Suprapubic skin (tissue), 3 donors: Measurements from ENCODE around the gene SMIM1.

ENCODE experiments used
- EP300 ChIP-seq: sonication (generic); formaldehyde crosslinking; IDR thresholded peaks from one replicate; pipeline ENCODE4 v1.6.1; 2017; ENCODE audit warnings: antibody characterized with exemption
- TF ChIP-seq, protein P1 (sequence below), 2 donors: fragments of 200-600 bp in 1 of 2; fragments of 450-650 bp in 1 of 2; sonication (generic) in 1 of 2; IDR thresholded peaks; one replicate each; pipeline ENCODE4 v1.5.1; 2016 to 2019; ENCODE audit warnings: antibody characterized with exemption in 2 of 2, mild to moderate bottlenecking in 1 of 2, moderate library complexity in 1 of 2

DNA sequence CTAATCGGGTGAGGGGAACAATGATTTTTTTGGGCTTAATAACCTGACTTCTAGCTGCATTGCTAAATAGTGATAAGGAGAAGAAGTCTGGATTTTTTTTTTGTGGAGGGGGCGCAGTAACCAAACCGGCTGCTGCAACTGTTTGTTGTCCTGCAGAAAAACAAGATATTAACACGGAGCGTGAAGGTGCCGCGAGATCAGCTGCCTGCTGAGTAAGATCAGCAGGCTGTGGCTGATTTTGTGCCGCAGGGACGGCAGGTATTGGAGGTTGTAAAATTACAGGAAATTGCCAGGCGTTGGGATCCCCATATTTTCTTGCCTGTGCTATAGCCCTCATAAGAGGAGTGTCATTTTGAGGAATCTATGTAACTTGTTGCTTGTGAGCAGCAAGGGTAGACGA lies 32.5 kb downstream of the SMIM1 start:
- TF ChIP-seq, protein P1, sequence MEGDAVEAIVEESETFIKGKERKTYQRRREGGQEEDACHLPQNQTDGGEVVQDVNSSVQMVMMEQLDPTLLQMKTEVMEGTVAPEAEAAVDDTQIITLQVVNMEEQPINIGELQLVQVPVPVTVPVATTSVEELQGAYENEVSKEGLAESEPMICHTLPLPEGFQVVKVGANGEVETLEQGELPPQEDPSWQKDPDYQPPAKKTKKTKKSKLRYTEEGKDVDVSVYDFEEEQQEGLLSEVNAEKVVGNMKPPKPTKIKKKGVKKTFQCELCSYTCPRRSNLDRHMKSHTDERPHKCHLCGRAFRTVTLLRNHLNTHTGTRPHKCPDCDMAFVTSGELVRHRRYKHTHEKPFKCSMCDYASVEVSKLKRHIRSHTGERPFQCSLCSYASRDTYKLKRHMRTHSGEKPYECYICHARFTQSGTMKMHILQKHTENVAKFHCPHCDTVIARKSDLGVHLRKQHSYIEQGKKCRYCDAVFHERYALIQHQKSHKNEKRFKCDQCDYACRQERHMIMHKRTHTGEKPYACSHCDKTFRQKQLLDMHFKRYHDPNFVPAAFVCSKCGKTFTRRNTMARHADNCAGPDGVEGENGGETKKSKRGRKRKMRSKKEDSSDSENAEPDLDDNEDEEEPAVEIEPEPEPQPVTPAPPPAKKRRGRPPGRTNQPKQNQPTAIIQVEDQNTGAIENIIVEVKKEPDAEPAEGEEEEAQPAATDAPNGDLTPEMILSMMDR (IDR thresholded peaks at IDR 0.05): no peak
- no peak for TF ChIP-seq EP300
